Measurements from ENCODE around the gene DARS1.

The DARS1 gene

DNA sequence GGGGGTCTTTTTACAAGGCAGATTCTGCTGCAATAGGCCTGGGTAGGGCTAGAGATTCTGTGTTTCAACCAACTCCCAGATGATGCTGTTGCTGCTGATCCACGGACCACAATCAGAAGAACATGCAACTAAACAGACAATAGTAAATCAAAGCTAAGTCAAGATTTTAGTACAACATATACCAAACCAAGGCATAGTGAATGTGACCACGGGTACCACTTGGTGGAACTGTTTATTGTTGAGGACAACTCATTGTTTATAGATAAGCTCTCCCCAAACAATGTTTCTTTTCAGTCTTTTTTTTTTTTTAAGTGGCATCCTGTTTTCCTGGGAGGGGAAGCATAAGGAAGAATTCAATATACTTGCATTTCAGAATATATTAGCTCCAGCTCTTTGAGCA lies 36.0 kb upstream of the DARS1 start:
- TF ChIP-seq ZNF184 (tag by site-specific recombination; IDR thresholded peaks at IDR 0.05) (no peak), ZNF404 (tag by site-specific recombination; IDR thresholded peaks at IDR 0.05) (no peak), ZNF76 (tag by site-specific recombination; IDR thresholded peaks at IDR 0.05; ENCODE audit: borderline replicate concordance, low read depth) (no peak), ZNF585B (tag by site-specific recombination; IDR thresholded peaks at IDR 0.05) (no peak), MZF1 (tag by site-specific recombination; IDR thresholded peaks at IDR 0.05; ENCODE audit: borderline replicate concordance) (no peak), ZNF549 (tag by site-specific recombination; IDR thresholded peaks at IDR 0.05) (no peak), ZNF133 (tag by site-specific recombination; IDR thresholded peaks at IDR 0.05) (no peak), ZNF768 (tag by site-specific recombination; IDR thresholded peaks at IDR 0.05) (no peak), PRDM2 (tag by site-specific recombination; IDR thresholded peaks at IDR 0.05; ENCODE audit: borderline replicate concordance) (no peak), ZNF704 (tag by site-specific recombination; IDR thresholded peaks at IDR 0.05) (no peak), ZNF354C (tag by site-specific recombination; IDR thresholded peaks at IDR 0.05; ENCODE audit: borderline replicate concordance, low read depth) (no peak), ZNF473 (tag by site-specific recombination; IDR thresholded peaks at IDR 0.05) (no peak)
- TF ChIP-seq, protein P1, sequence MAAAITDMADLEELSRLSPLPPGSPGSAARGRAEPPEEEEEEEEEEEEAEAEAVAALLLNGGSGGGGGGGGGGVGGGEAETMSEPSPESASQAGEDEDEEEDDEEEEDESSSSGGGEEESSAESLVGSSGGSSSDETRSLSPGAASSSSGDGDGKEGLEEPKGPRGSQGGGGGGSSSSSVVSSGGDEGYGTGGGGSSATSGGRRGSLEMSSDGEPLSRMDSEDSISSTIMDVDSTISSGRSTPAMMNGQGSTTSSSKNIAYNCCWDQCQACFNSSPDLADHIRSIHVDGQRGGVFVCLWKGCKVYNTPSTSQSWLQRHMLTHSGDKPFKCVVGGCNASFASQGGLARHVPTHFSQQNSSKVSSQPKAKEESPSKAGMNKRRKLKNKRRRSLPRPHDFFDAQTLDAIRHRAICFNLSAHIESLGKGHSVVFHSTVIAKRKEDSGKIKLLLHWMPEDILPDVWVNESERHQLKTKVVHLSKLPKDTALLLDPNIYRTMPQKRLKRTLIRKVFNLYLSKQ (tag by site-specific recombination; IDR thresholded peaks at IDR 0.05; ENCODE audit: borderline replicate concordance), result no peak
- Histone ChIP-seq H3K36me3 (ENCODE audit: control insufficient read depth in 2 of 2, insufficient read depth in 1 of 2, low read length in 2 of 2) (no peaks in the 10 kb centered on the region), H3K4me3 (ENCODE audit: low read depth, low read length) (no peak overlapping the region), H3K9me3 (ENCODE audit: control insufficient read depth, insufficient read depth, low read depth, low read length) (no peaks in the 10 kb centered on the region), H3K27ac (ENCODE audit: extremely low read depth, low read depth, low read length) (no peak overlapping the region), H3K4me1 (ENCODE audit: control insufficient read depth, insufficient read depth, low read length) (no peaks in the 10 kb centered on the region)
- CTCF ChIA-PET, result interaction anchor here (0.6 kb wide), 2 partner anchors 348 to 402 kb away, joined by 3 to 4 read pairs; no protein-coding TSS in a partner anchor
- POLR2A ChIA-PET, result no interaction called here

DNA sequence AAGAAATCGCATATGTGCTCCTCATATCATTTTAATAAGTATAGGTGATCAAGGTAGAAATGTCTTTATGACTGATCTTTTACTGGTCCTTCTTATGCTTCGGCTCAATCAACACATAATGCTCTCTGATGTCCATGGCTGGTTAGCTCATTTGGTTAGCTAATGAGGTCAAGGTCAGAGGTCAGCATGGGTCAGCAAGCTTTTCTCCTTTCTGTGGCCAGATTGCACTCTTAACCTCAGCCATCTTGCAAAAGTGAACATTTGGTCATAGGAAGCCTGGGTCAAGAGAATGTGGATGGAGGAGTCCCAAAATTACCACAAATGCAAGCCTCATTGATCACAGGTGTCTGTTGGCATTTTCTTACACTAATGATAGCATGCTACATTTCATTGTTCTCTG lies 35.4 kb upstream of the DARS1 start:
- Histone ChIP-seq H3K4me3 (ENCODE audit: low read depth, low read length) (no peak overlapping the region), H3K4me1 (ENCODE audit: control insufficient read depth, insufficient read depth, low read length) (no peaks in the 10 kb centered on the region), H3K36me3 (ENCODE audit: control insufficient read depth in 2 of 2, insufficient read depth in 1 of 2, low read length in 2 of 2) (no peaks in the 10 kb centered on the region), H3K9me3 (ENCODE audit: control insufficient read depth, insufficient read depth, low read depth, low read length) (no peaks in the 10 kb centered on the region), H3K27ac (ENCODE audit: extremely low read depth, low read depth, low read length) (no peak overlapping the region)
- POLR2A ChIA-PET, result no interaction called here
- CTCF ChIA-PET, result interaction anchor here (0.6 kb wide), 1 partner anchor 402 kb away, joined by 3 read pairs; no protein-coding TSS in a partner anchor
- TF ChIP-seq ZNF791 (tag by site-specific recombination; IDR thresholded peaks at IDR 0.05), result no peak

Measured in HEK293 (cell line).